ENCODE results near the gene RABAC1.

RABAC1 gene, protein sequence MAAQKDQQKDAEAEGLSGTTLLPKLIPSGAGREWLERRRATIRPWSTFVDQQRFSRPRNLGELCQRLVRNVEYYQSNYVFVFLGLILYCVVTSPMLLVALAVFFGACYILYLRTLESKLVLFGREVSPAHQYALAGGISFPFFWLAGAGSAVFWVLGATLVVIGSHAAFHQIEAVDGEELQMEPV

DNA sequence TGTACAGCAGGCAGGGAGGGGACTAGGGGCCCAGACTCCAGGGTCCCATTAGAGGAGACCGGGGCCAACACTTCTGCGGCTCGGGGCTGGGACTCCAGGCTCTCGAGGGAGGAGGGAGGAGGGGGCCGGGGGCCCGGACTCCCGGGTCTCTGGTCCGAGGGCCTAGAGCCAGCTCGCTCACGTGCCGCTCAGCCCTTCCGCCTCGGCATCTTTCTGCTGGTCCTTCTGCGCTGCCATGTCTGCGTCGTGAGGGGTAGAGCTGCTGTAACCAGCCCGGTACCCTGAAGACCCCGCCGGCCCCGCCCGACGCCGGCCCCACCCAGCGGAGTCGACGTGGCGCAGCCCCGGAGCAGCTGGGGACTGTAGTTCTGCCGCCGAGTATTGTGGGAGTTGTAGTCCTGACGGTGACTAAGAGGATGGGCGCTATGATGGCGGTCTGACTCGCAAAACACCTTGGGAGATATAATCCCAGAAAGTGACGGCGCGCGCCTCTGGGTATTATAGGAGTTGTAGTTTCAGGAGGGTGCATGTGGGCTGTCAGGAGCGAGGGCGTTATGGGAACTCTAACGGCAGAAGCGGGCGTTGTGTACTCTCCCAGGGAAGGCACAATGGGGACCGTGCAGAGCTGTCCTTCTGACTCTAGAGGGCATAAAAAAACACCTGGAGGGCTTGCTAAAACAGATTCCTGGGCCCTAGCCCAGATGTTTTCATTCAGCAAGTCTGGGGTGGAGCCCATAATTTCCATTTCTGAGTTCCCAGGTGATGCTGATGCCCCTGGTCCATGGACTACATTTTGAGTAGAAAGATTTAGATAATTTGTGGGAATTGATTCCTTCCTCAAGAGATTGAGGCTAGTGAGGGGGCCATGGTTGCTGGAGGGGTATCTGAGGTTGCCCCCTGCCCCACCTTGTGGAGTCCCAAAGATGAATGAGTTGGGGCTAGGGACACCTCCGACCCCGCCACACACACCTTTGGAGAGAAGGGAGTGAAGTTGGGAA is at the start of gene RABAC1:
TSS of gene RABAC1 (minus strand) at position 266 of the 998 bp plus-strand sequence. CDS start at position 237, 29 bp downstream.
- DNase-seq: peak; percentile 90 to 96

DNA sequence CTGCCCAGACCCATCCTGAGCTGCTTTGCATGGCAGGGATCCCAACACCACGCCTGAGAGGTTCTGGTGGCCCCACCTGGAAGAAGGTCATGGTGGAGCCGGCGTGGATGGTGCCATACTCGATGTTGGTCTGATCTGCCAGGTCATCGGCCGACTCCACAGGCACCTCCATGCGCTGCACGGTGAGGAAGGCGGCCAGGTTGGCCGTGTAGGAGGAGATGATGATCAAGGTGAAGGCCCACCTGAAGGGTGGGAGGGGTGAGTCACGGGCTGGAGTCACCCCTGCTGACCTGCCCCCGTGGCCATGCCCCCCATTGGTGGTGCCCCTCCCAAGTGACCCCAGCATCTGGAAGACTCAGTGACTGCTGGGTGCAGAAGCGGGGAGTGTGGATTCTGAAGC is 47.4 kb upstream of the RABAC1 start:
- no peak for DNase-seq

DNA sequence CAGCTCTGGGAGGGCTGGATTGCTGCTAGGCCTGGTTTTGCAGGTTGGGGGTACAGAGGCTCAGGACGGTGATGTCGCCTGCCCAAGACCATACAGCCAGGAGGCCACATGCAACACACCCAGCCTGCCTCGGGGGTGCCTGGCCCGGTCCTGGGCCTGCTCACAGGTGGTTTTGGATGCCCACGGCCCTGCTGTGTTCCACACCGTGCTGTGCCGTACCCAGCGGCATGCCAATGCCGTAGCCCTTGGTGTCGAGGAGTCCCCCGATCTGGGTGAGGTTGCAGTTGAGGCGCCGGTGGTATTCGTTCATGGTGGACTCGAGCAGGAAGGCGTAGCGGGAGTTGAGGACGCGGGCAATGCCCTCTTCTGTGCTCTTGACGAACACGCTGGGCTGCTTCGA is 46.4 kb upstream of the RABAC1 start:
- no peak for DNase-seq

DNA sequence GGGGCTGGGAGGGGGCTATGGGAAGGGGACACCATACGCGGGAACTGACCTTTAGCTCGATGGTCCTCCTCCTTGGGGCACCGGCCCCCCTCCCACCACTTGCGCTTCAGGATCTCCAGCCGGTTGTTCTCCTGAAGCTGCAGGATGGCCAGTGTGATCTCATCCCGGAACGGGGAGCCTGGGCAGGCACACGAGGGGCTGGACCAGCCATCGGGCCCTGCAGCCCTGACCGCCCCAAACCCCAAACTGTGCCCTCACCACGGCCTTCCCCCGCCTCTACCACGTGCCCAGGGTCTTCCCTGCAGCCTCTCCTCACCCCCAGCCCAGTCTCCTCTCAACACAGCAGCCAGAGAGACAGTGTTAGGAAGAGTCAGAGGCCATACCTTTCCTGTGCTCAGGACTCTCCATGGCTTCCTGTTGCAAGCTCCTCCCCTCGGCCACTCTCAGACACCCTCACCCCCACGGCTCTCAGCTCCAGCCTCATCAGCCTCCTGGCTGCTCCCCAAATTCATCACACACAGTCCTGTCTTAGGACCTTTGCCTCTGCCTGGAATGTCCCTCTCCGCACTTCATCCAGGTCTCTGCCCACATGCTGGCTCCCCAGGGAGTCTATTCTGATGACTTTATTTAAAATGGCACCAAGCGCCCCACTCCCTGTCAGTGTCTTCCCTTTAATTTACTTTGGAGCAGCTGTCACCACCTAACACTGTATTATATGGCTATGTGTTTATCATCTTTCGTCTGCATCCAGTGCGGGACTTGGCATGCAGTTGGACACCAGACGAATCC is 44.6 kb upstream of the RABAC1 start:
- no peak for DNase-seq

DNA sequence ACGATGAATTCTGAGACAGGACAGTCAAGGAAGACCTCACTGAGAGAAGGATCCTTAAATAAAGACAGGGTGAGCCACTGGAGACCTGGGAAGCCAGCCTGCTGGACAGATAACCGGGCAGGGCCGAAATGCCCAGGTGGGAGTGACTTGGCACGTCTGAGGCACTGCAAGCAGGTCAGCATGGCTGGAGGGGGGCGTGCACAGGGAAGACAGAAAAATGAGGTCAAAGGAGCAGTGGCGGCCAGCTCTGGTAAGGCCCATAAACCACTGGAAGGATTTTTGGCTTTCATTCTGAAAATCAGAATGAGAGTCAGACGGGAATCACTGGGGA is 40.7 kb upstream of the RABAC1 start:
- no peak for DNase-seq

DNA sequence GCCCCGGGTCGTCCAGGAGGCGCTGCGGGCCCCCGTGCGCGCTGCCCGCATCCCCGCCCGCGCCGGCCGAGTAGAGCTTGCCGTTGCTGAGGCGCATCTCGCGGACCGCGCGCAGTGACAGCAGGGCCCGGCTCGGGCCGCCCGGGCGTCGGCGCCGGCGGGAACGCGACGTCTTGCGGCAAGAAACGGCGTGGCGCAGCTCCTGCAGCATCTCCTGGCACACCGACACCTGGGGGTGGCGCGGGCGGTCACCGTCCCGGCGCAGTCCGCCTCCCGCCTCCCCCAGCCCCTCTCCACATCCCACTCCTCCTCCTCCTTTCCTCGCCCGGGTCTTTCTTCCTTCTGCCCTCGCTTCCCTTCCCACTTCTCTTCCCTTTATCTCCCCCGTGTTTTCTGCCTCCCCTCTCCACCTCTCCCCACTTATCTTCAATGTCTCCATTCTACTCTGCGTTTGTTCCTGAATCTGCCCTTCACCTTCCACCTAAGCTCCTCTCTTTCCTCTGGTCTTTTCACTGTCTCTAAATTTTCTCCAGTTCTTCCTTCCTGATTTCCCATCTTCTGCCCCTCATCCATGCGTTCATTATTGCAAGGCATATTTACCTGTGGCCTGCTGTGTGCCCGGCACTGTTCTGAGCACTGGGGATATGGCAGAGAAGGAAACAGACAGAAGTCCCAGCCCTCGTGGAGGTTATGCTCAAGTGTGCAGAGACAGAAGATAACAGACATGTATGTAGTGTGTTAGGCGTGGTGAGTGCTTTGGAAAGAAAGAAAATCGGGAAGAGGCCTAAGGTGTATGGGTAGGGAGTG is 40.2 kb upstream of the RABAC1 start:
- DNase-seq: no peak

DNA sequence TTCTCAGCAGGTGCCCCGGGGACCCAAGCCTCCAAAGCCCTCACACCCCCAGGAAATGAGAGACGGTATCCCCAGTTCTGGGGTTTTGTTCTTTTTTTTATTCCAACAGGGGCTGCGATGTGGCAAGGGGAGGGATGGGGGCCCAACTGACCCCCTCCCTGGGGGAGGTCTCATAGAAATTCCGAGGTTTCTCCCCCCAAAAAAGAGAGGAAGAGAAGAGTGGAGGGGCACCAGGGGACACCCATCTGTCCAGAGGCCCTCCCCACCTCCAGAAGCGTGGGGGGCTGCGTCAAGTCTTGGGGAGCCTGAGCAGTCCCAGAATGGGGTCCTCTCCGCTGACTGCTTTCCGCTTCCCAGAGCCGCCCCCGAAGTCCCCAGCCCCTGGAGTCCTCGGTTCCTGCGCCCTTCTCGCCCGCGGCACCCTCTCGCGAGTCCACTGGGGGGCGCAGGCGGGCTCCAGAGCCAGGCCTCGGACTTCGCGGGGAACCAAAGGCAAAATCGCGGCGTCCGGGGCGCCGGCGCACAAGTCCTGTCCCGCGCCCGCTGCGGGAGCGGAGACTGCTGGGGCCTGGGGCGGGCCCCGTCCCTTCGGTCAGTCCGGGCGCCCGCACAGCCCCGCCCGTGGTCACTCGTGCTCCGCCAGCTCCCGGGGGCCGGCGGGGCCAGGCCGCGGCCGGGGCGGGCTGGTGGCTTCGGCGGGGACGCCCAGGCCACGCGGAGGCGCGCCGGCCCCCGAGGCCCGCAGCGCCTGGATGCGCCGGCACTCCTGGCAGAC is 39.3 kb upstream of the RABAC1 start:
- no peak for DNase-seq

DNA sequence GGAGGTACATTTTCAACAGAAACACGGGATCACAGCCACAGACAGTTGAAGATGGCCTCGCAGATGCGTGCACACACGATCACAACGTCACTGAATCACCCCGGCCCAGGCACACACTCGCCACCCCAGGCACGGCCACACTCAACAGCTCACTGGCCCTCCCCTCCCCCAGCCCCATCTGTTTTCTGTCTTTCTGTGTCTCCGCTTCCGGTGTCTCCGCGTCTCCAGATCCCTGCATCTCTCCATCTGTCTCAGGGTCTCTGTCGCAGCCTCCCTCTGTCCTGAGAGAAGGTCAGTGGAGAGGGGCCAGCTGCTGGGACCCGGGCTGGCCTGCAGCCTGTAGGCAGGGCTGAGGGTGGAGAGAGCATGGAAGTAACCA is 38.7 kb upstream of the RABAC1 start:
- DNase-seq: peak in 1 of 2 experiments; percentile 8

DNA sequence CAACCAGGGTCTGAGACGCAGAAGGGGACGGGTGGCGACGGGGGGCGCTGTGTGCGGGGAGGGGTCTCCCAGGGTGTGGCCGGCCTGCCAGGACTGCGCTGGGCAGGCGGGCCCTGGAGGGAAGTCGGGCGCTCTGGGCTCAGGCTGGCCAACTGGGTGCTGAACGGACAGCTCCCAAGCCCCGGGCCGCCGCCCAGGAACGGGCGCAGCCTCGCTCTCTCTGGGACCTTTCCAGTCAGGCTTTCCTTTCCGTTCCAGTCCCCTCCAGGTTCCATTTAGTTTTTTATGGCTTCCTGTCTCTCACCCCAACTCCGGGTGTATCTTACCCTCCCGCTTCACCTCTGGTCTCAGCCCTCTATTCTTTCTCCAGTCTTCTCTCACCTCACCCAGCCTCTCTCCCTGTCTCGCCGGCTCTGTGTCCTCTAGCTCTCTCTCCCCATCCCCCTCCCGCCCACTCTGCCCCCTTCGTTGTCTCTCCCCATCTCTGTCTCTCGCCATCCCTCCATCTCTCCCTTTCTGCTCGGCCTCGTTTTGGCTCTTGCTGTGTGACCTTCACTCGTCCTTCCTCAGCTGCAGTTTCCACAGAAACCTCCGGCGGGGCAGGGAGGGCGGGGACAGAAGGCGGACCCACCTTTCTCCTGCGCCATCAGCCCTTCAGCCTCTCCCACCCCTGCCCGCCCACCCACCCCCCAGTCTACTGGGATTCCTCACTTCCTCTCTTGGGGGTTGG is 38.2 kb upstream of the RABAC1 start:
- DNase-seq: no peak

DNA sequence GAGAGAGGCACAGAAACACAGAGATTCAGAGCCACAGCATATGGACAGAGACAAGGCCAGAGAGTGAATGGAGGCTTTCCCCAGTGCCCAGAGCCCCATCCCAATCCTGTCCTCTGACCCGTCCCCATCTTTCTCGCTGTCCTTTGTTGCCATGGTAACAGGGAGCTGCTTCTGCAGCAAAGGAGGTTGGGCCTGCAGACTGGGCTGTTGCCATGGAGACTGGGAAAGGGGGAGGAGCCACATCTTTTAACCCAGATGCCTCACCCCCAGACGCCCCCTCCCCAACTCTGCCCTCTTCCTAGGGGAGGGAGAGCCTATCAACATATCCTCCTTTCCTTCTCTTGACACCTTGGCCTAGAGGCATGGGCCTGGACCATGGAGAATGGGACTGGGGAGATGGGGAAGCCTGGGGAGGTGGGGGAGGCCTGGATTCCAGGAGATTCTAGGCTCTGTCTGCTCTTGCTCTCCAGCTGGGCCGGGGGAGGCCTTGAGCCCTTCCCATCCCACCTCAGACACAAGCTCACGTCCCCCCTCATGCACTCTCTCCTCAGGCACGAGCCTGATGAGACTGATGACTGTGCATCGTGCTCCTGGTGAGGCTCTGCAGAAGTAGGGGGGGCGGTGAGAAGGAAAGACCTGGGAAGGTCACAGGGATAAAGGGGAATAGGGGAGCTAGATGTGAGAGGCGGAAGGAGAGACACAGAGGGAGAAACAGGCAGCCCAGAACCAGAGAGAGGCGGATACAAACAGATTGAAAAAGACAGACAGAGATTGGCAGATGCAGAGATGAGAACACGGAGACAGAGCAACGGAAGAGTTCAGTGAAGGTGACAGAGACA is 37.1 kb upstream of the RABAC1 start:
- peak in 1 of 2 experiments; percentile 66 for DNase-seq

DNA sequence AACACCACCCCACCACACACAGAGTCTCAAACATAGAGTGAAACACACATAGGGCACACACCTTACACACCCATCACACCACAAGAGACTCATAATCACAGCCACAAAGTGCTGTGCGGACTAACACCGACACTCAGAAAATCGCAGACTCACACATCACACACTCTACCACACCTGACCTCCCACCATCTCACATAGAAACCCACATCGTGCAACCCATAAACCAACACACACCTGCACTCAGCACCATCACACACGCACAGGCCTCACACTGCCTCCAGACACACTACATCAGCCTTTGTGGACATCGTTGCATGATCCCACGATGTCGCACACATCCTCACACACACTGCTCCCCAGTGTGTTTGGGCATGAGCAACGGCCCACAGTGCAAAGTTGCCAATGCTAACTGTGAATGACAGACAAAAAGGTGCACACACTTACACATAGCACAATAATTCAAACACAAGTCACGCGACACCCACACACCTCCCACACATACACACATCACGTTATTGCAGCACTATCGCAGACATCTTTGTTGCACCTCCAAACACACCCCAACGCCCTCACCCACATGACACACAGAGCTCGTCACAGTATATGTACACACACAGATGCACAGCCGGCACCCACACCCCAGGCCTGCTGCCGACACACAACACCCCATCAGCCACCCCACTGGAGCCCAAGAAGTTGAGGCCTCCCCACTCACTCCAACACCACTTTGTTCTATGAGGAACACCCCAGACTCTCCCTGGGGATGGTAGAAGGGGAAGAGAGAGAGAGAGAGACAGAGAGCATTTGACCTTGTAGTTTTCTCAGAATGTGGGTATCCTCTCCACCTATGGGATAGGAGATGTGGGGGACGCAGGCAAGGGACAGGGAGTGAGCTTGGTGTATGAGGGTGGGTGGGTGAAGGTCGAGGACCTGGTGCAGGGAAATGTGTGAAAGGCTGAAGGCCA is 36.2 kb upstream of the RABAC1 start:
- no peak for DNase-seq

DNA sequence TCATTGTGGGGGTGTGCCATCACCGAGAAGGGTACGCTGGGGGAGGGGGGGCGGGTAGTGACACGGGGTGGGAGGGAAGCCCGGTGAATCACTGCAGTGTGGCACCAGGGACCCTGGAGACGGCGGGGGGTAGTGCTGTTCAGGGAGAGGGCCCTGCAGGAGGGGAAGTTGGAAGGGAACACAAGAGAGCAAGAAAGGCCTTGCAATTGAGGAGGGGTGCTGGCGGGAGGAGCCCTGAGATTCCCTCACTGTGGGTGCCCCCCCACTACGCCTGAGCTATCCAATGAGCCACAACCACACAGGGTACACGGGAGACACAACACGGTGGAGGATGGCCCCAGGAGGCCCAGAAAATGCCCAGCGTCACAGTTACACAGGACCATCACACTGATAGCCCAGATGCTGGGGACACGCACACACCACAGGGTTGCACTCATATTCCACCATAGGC is 35.4 kb upstream of the RABAC1 start:
- DNase-seq: peak in 1 of 2 experiments; percentile 14

DNA sequence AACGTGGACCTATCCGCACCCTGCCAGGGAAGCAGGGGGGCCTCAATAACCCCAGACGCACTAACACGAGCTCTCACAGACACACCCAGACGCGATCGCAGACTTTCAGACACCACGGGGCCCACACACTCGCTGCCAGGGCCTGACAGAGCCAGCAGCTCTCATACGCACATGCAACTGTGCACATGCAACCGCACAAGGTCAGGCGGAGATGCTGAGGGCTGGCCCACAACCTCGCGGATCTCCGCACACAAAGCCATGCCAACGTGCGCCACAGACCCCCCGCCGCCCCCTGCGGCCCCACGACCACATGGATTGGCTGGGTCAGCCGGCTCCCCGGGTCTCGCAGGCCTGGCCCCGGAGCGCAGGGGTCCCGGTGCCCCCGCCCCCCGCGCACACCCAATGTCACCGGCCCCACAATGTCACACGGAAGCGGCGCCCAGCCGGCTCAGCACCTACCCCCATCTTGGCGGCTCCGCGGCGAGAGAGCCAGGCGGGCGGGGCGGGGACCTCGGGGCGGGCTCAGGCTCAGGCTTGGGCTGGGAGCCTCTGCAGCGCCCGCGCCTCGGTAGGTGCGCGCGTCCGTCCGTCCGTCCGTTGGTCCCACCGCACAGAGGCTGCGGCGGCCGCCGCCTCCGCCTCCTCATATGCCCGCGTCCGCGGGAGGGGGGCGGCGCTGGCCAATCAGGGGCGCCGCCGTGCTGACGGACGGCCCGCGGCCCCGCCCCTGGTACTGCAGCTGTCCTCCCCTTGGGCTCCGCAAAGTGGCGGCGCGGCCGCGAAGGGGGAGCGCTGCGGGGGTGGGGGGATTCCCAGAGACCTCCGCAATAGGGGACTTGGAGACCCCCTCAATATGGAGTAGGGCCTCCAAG is 34.7 kb upstream of the RABAC1 start, which contains the start of gene ATP1A3:
TSS of gene ATP1A3 (minus strand) at position 619 of the 872 bp plus-strand sequence. CDS start at position 465, 154 bp downstream.
- peak; percentile 42 to 92 for DNase-seq

DNA sequence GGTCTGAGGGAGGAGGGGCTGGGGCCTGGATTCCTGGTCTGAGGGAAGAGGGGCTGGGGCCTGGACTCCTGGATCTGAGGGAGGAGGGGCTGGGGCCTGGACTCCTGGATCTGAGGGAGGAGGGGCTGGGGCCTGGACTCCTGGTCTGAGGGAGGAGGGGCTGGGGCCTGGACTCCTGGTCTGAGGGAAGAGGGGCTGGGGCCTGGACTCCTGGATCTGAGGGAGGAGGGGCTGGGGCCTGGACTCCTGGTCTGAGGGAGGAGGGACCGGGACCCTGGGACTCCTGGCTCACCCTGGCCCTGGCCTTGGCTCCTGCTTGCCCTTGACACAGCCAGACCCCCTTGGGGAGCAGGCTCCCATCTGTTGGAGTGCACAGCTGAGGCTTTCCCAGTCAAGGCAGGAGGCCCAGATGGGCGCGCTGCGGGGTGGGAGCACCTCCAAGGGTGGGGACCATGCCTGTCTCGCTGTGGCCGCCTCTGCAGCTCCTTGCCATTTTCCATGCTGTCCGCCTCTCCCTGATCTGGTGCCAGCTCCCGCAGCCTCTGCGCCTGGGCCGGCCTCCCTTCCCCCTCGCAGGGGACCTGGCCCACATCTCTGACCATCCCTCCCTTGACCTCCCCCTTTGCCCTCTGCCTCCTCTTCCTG is 32.9 kb upstream of the RABAC1 start:
- DNase-seq: peak in 1 of 2 experiments; percentile 58

DNA sequence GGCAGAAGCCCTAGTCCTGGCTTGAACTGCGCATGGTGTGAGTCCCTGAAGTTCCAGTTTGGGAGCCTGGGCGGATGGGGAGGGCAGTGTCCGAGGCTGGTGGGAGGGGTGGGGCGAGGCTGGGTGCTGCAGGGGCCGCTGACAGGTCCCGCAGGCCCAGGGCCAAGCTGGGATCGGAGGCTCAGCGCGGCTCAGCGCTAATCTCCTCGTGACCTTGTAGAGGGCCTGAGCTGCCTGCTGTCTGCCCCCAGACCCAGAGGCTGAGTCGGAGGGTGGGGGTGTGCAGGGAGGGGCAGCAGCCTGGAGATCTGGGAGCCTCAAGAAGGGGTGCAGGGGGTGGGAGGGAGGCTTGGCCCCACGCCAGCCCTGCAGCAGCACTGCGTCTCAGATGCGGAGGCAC is 31.9 kb upstream of the RABAC1 start:
- DNase-seq: no peak

DNA sequence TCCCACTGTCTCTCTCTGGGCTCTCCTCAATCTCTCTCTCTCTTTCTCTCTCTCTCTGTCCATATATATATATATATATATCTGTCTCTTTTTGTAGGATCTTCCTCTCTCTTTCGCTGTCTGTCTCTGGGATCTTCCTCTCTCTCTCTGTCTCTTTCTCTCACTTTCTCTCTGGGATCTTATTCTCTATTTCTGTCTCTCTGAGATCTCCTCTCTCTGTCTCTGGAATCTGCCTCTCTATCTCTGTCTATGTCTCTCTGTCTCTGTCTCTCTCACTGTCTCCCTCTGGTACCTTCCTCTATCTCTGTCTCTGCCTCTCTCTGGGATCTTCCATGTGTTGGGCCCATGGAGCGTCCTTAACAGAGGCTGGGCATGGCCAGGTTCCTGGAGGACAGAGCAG is 31.5 kb upstream of the RABAC1 start:
- no peak for DNase-seq

DNA sequence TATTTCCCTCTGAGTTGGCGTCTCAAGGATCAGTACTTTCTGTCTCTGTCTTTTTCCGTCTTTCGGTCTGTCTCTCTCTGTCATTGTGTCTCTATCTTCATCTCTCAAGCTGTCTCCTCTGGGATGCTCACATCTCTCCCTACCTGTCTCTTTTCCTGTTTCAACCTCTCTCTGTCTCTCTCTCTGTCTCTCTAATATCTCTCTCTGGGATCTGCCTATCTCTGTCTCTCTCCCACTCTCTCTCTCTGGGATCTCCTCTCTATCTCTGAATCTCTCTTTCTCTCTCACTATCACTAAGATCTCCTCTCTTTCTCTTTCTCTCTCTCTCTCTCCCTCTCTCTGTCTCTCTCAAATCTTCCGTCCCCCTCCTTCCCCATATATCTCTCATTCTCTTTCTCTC is 30.9 kb upstream of the RABAC1 start:
- DNase-seq: no peak
